Mammary epithelial cell (primary cell): ENCODE measurements around the gene VMAC.

Experiments
- EZH2 ChIP-seq: IDR thresholded peaks from 2 replicates; pipeline ENCODE4 v1.6.1; 2012; ENCODE audit warnings: low read length, inconsistent platforms, borderline replicate concordance
- TF ChIP-seq, protein P1 (sequence below), 2 donors: IDR thresholded peaks in 1 of 2; conservative IDR thresholded peaks in 1 of 2; 2 replicates each; pipeline ENCODE4 v1.5.1; 2011 to 2012; ENCODE audit warnings: inconsistent platforms in 2 of 2, low read length in 2 of 2, mild to moderate bottlenecking in 2 of 2, control low read depth in 1 of 2, low read depth in 1 of 2; ENCODE audit not compliant: insufficient read depth in 1 of 2; ENCODE audit errors: extremely low read depth in 1 of 2

DNA sequence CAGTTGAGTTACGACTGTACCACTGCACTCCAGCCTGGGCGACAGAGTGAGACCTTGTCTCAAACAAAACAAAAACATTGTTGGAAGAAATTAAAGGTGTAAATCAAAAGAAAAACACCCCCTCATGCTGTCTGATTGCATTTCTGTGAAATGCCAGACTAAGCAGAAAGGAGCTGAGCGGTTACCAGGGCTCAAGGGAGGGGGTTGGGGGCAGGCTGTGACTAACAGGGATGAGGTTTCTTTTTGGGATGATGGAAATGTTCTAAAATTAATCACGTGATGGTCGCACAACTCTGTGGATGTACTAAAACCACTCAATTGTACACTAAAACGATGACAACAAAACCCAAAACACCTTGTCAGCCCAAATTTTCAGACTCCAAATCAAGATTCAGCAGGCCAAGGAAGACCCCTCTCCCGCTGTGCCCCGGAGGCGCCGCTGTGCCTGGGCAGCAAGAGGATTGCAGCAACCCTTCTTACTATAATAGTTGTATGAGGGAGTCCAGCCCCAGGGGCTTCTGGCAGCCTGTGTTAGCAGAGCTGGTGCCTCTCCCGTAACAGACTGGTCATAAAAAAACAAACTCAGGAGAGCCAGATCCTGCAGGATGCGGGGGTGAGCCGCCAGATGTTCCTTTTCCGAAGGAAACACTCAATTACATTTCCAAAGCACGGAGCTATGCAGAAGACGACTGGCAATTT is 30.3 kb downstream of the VMAC start:
- TF ChIP-seq, protein P1, sequence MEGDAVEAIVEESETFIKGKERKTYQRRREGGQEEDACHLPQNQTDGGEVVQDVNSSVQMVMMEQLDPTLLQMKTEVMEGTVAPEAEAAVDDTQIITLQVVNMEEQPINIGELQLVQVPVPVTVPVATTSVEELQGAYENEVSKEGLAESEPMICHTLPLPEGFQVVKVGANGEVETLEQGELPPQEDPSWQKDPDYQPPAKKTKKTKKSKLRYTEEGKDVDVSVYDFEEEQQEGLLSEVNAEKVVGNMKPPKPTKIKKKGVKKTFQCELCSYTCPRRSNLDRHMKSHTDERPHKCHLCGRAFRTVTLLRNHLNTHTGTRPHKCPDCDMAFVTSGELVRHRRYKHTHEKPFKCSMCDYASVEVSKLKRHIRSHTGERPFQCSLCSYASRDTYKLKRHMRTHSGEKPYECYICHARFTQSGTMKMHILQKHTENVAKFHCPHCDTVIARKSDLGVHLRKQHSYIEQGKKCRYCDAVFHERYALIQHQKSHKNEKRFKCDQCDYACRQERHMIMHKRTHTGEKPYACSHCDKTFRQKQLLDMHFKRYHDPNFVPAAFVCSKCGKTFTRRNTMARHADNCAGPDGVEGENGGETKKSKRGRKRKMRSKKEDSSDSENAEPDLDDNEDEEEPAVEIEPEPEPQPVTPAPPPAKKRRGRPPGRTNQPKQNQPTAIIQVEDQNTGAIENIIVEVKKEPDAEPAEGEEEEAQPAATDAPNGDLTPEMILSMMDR (conservative IDR thresholded peaks at IDR 0.05 in 1 of 2, IDR thresholded peaks at IDR 0.05 in 1 of 2; ENCODE audit: extremely low read depth in 1 of 2, insufficient read depth in 1 of 2, low read depth in 1 of 2, low read length in 2 of 2) = no peak
- TF ChIP-seq EZH2 = no peak
